Upper lobe of right lung (tissue), 1 donor: ENCODE data around the gene LINS1. TPM values are rescaled to one million over a fixed set of nuclear protein-coding genes. Genes with fewer than 3 reads are reported as not detected.

Experiments used
- ATAC-seq: fragments of 200-7000 bp; cut with Tn5 transposase; one replicate; pipeline ENCODE4 v1.9.1; 2020; ENCODE audit warnings: mild to moderate bottlenecking, moderate library complexity
- DNase-seq: peaks from one replicate; pipeline ENCODE4 v3.0.0-alpha.2; 2020
- H3K27ac ChIP-seq: fragments of 200-600 bp; one replicate; pipeline ENCODE4 v1.8.0; 2022
- H3K27me3 ChIP-seq: fragments of 200-600 bp; one replicate; pipeline ENCODE4 v1.8.0; 2022; ENCODE audit warnings: mild to moderate bottlenecking
- H3K36me3 ChIP-seq: fragments of 200-600 bp; one replicate; pipeline ENCODE4 v1.8.0; 2022
- H3K4me1 ChIP-seq: fragments of 200-600 bp; one replicate; pipeline ENCODE4 v1.8.0; 2022
- H3K4me3 ChIP-seq: fragments of 200-600 bp; one replicate; pipeline ENCODE4 v1.8.0; 2022; ENCODE audit warnings: mild to moderate bottlenecking
- H3K9me3 ChIP-seq: fragments of 200-600 bp; one replicate; pipeline ENCODE4 v1.8.0; 2022
- intact Hi-C: fragments of 100-400 bp; cut with DNase I; formaldehyde crosslinking; loops from one replicate; pipeline ENCODE4 v1.11.0; 2022
- total RNA-seq: library from RNA; stranded (reverse); fragmentation: NEBNext Ultra II Directional; extraction: Animal tissue kit (Norgen Biotek cat#: 25700); gene quantifications from one replicate; pipeline ENCODE4 v1.2.1, GENCODE V29; 2021
- TF ChIP-seq, protein P1 (sequence below): fragments of 200-600 bp; IDR thresholded peaks from one replicate; pipeline ENCODE4 v1.8.0; 2022; ENCODE audit warnings: antibody characterized with exemption
- donor health status: DM: no; HTN: yes; CAD: no; lungs with severe emphysema.

The LINS1 gene
- total RNA-seq, 1 donor from 2014 or later = 18.6 TPM

DNA sequence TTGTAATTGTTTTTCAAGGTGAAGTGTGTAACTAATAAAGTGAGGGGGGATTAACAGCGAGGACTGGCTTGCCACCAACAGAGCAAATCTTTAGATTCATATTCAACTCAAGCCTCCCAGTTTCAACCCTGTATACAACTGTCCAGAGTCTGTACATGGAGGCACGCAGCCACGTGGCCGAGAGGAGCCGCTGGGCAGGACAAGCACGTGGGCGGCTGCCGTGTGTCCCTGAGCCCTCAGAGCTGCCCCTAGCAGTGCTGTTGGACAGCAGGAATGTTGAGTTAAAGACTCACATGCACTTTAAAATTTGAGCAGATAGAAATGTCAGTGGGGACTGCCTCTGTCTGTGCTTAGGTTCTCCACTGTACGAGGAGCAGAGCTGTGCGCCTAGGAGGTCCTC is 29.8 kb upstream of the LINS1 start:
- intact Hi-C loops = loop anchor here (10.0 kb wide), 1 partner anchor 243 kb away; the partner anchor contains the start of gene ALDH1A3

DNA sequence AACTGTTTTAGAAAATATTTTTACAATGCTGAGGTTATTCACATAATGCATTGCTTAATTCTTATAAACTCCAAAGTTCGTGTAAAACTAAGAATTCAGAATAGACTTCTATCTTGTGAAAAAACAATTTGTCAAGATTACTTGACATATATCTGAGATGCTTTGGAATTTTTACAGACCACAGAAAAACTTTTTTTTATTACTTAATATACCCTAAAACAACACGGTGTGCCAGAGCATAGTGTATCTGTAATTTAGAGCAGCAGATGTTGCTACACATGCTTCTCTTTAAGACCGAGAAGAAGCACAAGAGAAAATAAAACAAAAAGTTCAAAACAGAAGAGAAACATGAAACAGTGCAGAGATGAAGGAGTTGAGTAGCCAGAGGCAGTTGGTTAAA is 26.8 kb upstream of the LINS1 start:
- H3K27ac ChIP-seq = no peak overlapping the region
- TF ChIP-seq, protein P1, sequence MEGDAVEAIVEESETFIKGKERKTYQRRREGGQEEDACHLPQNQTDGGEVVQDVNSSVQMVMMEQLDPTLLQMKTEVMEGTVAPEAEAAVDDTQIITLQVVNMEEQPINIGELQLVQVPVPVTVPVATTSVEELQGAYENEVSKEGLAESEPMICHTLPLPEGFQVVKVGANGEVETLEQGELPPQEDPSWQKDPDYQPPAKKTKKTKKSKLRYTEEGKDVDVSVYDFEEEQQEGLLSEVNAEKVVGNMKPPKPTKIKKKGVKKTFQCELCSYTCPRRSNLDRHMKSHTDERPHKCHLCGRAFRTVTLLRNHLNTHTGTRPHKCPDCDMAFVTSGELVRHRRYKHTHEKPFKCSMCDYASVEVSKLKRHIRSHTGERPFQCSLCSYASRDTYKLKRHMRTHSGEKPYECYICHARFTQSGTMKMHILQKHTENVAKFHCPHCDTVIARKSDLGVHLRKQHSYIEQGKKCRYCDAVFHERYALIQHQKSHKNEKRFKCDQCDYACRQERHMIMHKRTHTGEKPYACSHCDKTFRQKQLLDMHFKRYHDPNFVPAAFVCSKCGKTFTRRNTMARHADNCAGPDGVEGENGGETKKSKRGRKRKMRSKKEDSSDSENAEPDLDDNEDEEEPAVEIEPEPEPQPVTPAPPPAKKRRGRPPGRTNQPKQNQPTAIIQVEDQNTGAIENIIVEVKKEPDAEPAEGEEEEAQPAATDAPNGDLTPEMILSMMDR = no peak
- H3K4me1 ChIP-seq = no peaks in the 10 kb centered on the region
- intact Hi-C loops = loop anchor here (5.0 kb wide), 1 partner anchor 379 kb away; no protein-coding TSS in a partner anchor
- ATAC-seq (no peak), DNase-seq (no peak)
- H3K4me3 ChIP-seq = no peak overlapping the region
- no peaks in the 10 kb centered on the region for H3K27me3 ChIP-seq
- peaks cover 30% of the 10 kb centered on the region for H3K36me3 ChIP-seq
- H3K9me3 ChIP-seq = no peaks in the 10 kb centered on the region

More for the DNA sequence above, 29.8 kb upstream of the LINS1 start:
- TF ChIP-seq, protein P1 = no peak
- Histone ChIP-seq H3K36me3 (peaks cover 30% of the 10 kb centered on the region), H3K9me3 (no peaks in the 10 kb centered on the region), H3K27ac (no peak overlapping the region), H3K27me3 (no peaks in the 10 kb centered on the region), H3K4me3 (no peak overlapping the region), H3K4me1 (peaks cover 4% of the 10 kb centered on the region)
- no peak for ATAC-seq
- DNase-seq = no peak

DNA sequence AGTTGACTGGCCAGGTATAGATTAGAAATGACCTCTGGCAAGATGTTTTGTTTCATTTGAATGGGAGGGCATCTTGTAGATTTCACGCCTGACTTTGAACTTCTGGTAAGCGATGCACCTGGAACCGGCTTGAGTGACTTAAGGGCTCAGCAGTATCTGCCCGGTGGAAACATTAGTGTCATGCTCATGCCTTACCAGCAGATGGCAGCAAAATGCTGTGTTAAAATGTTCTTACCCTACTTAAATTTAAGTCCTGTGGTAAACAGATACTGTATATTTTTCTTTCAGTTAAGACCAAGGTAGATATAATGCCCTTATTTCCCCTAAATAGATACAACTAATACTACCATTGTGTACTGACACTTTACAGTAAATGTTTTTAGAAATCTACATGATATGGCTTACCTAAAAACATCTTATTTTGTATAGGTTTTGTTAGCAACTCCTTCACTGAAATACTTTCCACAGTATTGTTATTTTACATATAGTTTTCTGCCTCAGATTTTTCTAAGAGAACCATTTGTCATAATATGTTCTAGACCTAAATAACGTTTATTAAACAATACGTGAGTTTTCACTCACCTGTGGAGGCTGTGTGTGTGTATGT is 25.9 kb upstream of the LINS1 start:
- DNase-seq (no peak), ATAC-seq (peak; percentile 96)
- Histone ChIP-seq H3K4me1 (no peaks in the 10 kb centered on the region), H3K27ac (no peak overlapping the region), H3K36me3 (peaks cover 30% of the 10 kb centered on the region), H3K4me3 (no peak overlapping the region), H3K27me3 (no peaks in the 10 kb centered on the region), H3K9me3 (no peaks in the 10 kb centered on the region)
- TF ChIP-seq, protein P1 = peak; percentile 91
- intact Hi-C loops = loop anchor here (5.0 kb wide), 1 partner anchor 379 kb away; no protein-coding TSS in a partner anchor

DNA sequence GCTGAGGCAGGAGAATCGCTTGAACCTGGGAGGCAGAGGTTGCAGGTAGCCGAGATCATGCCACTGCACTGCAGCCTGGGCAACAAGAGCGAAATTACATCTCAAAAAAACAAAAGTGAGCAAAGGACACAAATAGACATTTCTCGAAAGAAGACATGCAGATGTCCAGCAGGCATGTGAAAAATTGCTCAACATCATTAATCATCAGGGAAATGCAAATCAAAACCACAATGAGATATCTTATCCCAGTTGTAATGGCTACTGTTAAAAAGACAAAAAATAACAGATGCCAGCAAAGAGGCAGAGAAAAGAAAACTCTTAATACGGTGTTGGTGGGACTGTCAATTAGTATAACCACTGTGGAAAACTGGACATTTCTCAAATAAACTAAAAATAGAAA is 21.3 kb upstream of the LINS1 start:
- TF ChIP-seq, protein P1 = no peak
- H3K27me3 ChIP-seq = no peaks in the 10 kb centered on the region
- peaks cover 7% of the 10 kb centered on the region for H3K36me3 ChIP-seq
- no peak for ATAC-seq
- no peak overlapping the region for H3K27ac ChIP-seq
- no peak overlapping the region for H3K4me3 ChIP-seq
- intact Hi-C loops = no loop called here
- no peak for DNase-seq
- H3K4me1 ChIP-seq = no peaks in the 10 kb centered on the region
- H3K9me3 ChIP-seq = no peaks in the 10 kb centered on the region

DNA sequence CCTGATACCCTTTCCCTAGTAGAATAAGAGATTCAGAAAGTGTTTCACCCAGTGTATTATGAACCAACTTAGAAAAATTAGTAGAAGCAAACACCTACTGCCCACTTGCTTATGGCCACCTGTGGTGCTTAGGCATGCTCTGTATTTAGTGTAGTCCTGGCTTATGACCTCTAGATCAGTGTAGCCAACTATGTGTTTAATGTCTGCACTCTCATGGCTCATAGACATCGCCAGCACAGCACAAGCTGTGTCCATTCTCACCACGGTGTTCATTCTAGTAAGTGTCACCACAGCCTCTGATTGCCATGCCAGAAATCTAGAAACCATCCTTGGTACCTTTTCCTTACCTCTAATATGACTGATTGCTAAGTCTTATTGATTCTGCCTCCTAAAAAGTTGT is 14.7 kb upstream of the LINS1 start:
- Histone ChIP-seq H3K9me3 (no peaks in the 10 kb centered on the region), H3K36me3 (peaks cover 51% of the 10 kb centered on the region)
- no peak for ATAC-seq

More for the DNA sequence above, 14.7 kb upstream of the LINS1 start:
- Histone ChIP-seq H3K4me3 (no peak overlapping the region), H3K27me3 (no peaks in the 10 kb centered on the region), H3K27ac (no peak overlapping the region), H3K4me1 (no peaks in the 10 kb centered on the region)
- TF ChIP-seq, protein P1 = no peak
- intact Hi-C loops = no loop called here
- DNase-seq = no peak
